ENCODE data around the gene CRTAC1. TPM values are rescaled to one million over a fixed set of nuclear protein-coding genes. Genes with fewer than 3 reads are reported as not detected.

The CRTAC1 gene
- total RNA-seq, 1 experiment from 2014 or later, result 1.2 TPM

- POLR2A ChIA-PET, result no interaction called here
- H3K36me3 Mint-ChIP-seq, result no peaks in the 10 kb centered on the region
- no peaks in the 10 kb centered on the region for H3K4me1 Mint-ChIP-seq
- ATAC-seq (peak; percentile 92), DNase-seq (ENCODE audit: low spot score) (peak; percentile 73)
- CTCF ChIA-PET, result interaction anchor here (0.5 to 2.2 kb wide), 46 partner anchors 8 to 283 kb away, joined by 3 to 19 read pairs (median 4); partner anchors contain the start of genes CRTAC1 and R3HCC1L
- no peak for TF ChIP-seq NFE2L1 (CRISPR knock-in tag; IDR thresholded peaks at IDR 0.05)
- TF ChIP-seq MAX (CRISPR knock-in tag; IDR thresholded peaks at IDR 0.05), result peak; percentile 84
- TF ChIP-seq, protein P1, sequence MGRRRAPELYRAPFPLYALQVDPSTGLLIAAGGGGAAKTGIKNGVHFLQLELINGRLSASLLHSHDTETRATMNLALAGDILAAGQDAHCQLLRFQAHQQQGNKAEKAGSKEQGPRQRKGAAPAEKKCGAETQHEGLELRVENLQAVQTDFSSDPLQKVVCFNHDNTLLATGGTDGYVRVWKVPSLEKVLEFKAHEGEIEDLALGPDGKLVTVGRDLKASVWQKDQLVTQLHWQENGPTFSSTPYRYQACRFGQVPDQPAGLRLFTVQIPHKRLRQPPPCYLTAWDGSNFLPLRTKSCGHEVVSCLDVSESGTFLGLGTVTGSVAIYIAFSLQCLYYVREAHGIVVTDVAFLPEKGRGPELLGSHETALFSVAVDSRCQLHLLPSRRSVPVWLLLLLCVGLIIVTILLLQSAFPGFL (CRISPR knock-in tag; IDR thresholded peaks at IDR 0.05; ENCODE audit: borderline replicate concordance), result no peak
- TF ChIP-seq, protein P2, sequence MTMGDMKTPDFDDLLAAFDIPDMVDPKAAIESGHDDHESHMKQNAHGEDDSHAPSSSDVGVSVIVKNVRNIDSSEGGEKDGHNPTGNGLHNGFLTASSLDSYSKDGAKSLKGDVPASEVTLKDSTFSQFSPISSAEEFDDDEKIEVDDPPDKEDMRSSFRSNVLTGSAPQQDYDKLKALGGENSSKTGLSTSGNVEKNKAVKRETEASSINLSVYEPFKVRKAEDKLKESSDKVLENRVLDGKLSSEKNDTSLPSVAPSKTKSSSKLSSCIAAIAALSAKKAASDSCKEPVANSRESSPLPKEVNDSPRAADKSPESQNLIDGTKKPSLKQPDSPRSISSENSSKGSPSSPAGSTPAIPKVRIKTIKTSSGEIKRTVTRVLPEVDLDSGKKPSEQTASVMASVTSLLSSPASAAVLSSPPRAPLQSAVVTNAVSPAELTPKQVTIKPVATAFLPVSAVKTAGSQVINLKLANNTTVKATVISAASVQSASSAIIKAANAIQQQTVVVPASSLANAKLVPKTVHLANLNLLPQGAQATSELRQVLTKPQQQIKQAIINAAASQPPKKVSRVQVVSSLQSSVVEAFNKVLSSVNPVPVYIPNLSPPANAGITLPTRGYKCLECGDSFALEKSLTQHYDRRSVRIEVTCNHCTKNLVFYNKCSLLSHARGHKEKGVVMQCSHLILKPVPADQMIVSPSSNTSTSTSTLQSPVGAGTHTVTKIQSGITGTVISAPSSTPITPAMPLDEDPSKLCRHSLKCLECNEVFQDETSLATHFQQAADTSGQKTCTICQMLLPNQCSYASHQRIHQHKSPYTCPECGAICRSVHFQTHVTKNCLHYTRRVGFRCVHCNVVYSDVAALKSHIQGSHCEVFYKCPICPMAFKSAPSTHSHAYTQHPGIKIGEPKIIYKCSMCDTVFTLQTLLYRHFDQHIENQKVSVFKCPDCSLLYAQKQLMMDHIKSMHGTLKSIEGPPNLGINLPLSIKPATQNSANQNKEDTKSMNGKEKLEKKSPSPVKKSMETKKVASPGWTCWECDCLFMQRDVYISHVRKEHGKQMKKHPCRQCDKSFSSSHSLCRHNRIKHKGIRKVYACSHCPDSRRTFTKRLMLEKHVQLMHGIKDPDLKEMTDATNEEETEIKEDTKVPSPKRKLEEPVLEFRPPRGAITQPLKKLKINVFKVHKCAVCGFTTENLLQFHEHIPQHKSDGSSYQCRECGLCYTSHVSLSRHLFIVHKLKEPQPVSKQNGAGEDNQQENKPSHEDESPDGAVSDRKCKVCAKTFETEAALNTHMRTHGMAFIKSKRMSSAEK (CRISPR knock-in tag; IDR thresholded peaks at IDR 0.05; ENCODE audit: borderline replicate concordance), result no peak
- TF ChIP-seq TEAD1 (CRISPR knock-in tag; IDR thresholded peaks at IDR 0.05), result no peak
- TF ChIP-seq CTCF (IDR thresholded peaks at IDR 0.05), result peak; percentile 83
- TF ChIP-seq, protein P3, sequence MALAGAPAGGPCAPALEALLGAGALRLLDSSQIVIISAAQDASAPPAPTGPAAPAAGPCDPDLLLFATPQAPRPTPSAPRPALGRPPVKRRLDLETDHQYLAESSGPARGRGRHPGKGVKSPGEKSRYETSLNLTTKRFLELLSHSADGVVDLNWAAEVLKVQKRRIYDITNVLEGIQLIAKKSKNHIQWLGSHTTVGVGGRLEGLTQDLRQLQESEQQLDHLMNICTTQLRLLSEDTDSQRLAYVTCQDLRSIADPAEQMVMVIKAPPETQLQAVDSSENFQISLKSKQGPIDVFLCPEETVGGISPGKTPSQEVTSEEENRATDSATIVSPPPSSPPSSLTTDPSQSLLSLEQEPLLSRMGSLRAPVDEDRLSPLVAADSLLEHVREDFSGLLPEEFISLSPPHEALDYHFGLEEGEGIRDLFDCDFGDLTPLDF (CRISPR knock-in tag; IDR thresholded peaks at IDR 0.05), result no peak
- no peak for TF ChIP-seq ZNF423 (CRISPR knock-in tag; IDR thresholded peaks at IDR 0.05)
- TF ChIP-seq, protein P4, sequence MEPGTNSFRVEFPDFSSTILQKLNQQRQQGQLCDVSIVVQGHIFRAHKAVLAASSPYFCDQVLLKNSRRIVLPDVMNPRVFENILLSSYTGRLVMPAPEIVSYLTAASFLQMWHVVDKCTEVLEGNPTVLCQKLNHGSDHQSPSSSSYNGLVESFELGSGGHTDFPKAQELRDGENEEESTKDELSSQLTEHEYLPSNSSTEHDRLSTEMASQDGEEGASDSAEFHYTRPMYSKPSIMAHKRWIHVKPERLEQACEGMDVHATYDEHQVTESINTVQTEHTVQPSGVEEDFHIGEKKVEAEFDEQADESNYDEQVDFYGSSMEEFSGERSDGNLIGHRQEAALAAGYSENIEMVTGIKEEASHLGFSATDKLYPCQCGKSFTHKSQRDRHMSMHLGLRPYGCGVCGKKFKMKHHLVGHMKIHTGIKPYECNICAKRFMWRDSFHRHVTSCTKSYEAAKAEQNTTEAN (CRISPR knock-in tag; IDR thresholded peaks at IDR 0.05), result no peak
- TF ChIP-seq SMAD4 (CRISPR knock-in tag; IDR thresholded peaks at IDR 0.05), result no peak
- H3K9me3 Mint-ChIP-seq, result no peaks in the 10 kb centered on the region
- H3K27me3 Mint-ChIP-seq (ENCODE audit: low read depth), result peaks cover 28% of the 10 kb centered on the region
- no peak overlapping the region for H3K27ac Mint-ChIP-seq
- H3K4me3 Mint-ChIP-seq, result no peak overlapping the region
Measured at GRCh38 chr10:98045785-98046389, 15.5 kb upstream of the CRTAC1 start.

DNA sequence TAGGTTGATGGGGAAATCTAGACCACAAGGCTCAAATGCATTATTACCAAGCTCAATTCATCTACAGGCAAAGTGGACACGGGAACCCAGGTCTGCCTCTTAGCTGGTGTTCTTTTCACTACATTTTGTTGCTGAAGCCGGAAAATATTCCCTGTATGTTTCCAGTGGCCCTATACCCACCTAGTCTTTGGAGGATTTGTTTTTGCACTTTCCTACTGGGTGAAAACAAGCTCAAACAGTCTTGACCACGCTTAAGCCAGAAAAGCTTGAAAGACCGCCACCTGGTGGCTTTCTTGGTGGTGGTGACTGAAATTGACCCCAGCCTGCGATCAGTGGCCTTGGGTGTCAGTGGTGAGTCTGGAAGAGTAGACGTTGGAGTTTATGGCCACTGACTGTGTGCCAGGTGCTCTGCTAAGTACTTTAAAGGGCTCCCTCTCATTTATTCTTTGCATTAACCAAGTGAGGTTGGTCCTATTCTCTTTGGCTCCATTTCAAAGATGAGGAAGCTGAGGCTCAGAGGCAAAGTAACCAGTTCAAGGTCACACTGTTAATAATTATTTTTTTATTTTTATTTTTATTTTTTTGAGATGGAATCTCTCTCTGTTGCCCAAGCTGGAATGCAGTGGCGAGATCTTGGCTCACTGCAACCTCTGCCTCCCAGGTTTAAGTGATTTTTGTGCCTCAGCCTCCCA lies 11.1 kb upstream of the CRTAC1 start:
- peak; percentile 81 for DNase-seq (ENCODE audit: low spot score)
- ChIA-PET CTCF (interaction anchor here (0.6 to 4.8 kb wide), 63 partner anchors 10 to 340 kb away, joined by 3 to 119 read pairs (median 4); partner anchors contain the start of genes CRTAC1, GOLGA7B and R3HCC1L), POLR2A (interaction anchor here (1.1 to 1.2 kb wide), 2 partner anchors 13 to 127 kb away, joined by 4 to 6 read pairs; no protein-coding TSS in a partner anchor)
- ATAC-seq, result peak; percentile 58
- Mint-ChIP-seq H3K27me3 (ENCODE audit: low read depth) (peaks cover 61% of the 10 kb centered on the region), H3K4me1 (peaks cover 13% of the 10 kb centered on the region), H3K4me3 (no peak overlapping the region), H3K27ac (no peak overlapping the region), H3K9me3 (no peaks in the 10 kb centered on the region), H3K36me3 (no peaks in the 10 kb centered on the region)
- no peak for TF ChIP-seq ZNF232 (CRISPR knock-in tag; IDR thresholded peaks at IDR 0.05)
- peak; percentile 53 for TF ChIP-seq CTCF (IDR thresholded peaks at IDR 0.05)

All from WTC11 (cell line).